Loucy (cell line): ENCODE measurements around the gene FGD6.

Experiments used
- H2AFZ ChIP-seq: fragments of 200-600 bp; sonication (generic); 2 replicates; pipeline ENCODE4 v1.6.0; 2016; ENCODE audit warnings: antibody characterized with exemption, mild to moderate bottlenecking, low read length, moderate library complexity
- H3F3A ChIP-seq: fragments of 200-600 bp; 2 replicates; pipeline ENCODE4 v1.6.0; 2016; ENCODE audit warnings: antibody characterized with exemption, low read depth, mild to moderate bottlenecking
- H3K27me3 ChIP-seq: fragments of 200-600 bp; sonication (generic); 2 replicates; pipeline ENCODE4 v1.6.1; 2014; ENCODE audit warnings: low read length, mild to moderate bottlenecking; ENCODE audit not compliant: insufficient read depth, poor library complexity, severe bottlenecking
- H3K36me3 ChIP-seq: fragments of 200-600 bp; sonication (generic); 2 replicates; pipeline ENCODE4 v1.6.1; 2016; ENCODE audit warnings: low read length; ENCODE audit not compliant: insufficient read depth
- H3K4me1 ChIP-seq: fragments of 200-600 bp; sonication (generic); 2 replicates; pipeline ENCODE4 v1.5.1; 2014; ENCODE audit warnings: low read length, mild to moderate bottlenecking; ENCODE audit not compliant: insufficient read depth, poor library complexity, severe bottlenecking
- H3K4me2 ChIP-seq: fragments of 200-600 bp; sonication (generic); 2 replicates; pipeline ENCODE4 v1.6.0; 2014; ENCODE audit warnings: antibody characterized with exemption, low read length, low read depth, mild to moderate bottlenecking; ENCODE audit not compliant: poor library complexity, severe bottlenecking
- H3K4me3 ChIP-seq: fragments of 200-600 bp; sonication (generic); 2 replicates; pipeline ENCODE4 v1.5.1; 2014; ENCODE audit warnings: low read length, mild to moderate bottlenecking, mixed read lengths; ENCODE audit not compliant: poor library complexity, severe bottlenecking
- H3K79me2 ChIP-seq: fragments of 200-600 bp; sonication (generic); 2 replicates; pipeline ENCODE4 v1.6.1; 2014; ENCODE audit warnings: low read length; ENCODE audit not compliant: insufficient read depth
- H3K9ac ChIP-seq: fragments of 200-600 bp; sonication (generic); 2 replicates; pipeline ENCODE4 v1.6.0; 2014; ENCODE audit warnings: mild to moderate bottlenecking, low read depth, low read length, moderate library complexity; ENCODE audit not compliant: poor library complexity, severe bottlenecking
- H3K9me2 ChIP-seq: fragments of 200-600 bp; sonication (generic); replicated peaks from 2 replicates; pipeline ENCODE4 v1.6.1; 2016; ENCODE audit warnings: low read depth, low read length, mixed read lengths
- H3K9me3 ChIP-seq: fragments of 200-600 bp; sonication (generic); 2 replicates; pipeline ENCODE4 v1.6.1; 2014; ENCODE audit warnings: mild to moderate bottlenecking, antibody characterized with exemption, low read length, low read depth; ENCODE audit not compliant: insufficient read depth
- H4K20me1 ChIP-seq: fragments of 200-600 bp; sonication (generic); 2 replicates; pipeline ENCODE4 v1.6.0; 2014; ENCODE audit warnings: antibody characterized with exemption, low read length, mild to moderate bottlenecking; ENCODE audit not compliant: insufficient read depth, poor library complexity, severe bottlenecking
- CTCF ChIP-seq: fragments of 200-600 bp; sonication (generic); conservative IDR thresholded peaks from 2 replicates; pipeline ENCODE4 v1.5.1; 2014; ENCODE audit warnings: mild to moderate bottlenecking, antibody characterized with exemption, low read length
- EZH2phosphoT487 ChIP-seq: fragments of 200-600 bp; IDR thresholded peaks from 2 replicates; pipeline ENCODE4 v1.6.1; 2018; ENCODE audit warnings: antibody characterized with exemption, mild to moderate bottlenecking, moderate library complexity, borderline replicate concordance

Gene FGD6

GRCh38 chr12:95116773-95117172 is 100.5 kb downstream of the FGD6 start:
- peak overlapping the region; percentile 54 for H3K4me2 ChIP-seq

GRCh38 chr12:95116341-95116740 is 100.9 kb downstream of the FGD6 start:
- peak overlapping the region; percentile 32; the same call in 1 of the 2 replicates for H2AFZ ChIP-seq
- no peak overlapping the region for H3K4me3 ChIP-seq
- no peaks in the 10 kb centered on the region for H3K9me3 ChIP-seq
- peaks cover 16% of the 10 kb centered on the region for H3K4me1 ChIP-seq
- no peaks in the 10 kb centered on the region for H3K9me2 ChIP-seq
- no peaks in the 10 kb centered on the region for H4K20me1 ChIP-seq
- peak overlapping the region; percentile 54 for H3K4me2 ChIP-seq
- H3K36me3 ChIP-seq, result no peaks in the 10 kb centered on the region
- no peak for TF ChIP-seq CTCF
- TF ChIP-seq EZH2phosphoT487, result no peak
- H3K27me3 ChIP-seq, result no peaks in the 10 kb centered on the region
- H3F3A ChIP-seq, result no peaks in the 10 kb centered on the region
- no peaks in the 10 kb centered on the region for H3K79me2 ChIP-seq
- H3K9ac ChIP-seq, result peak overlapping the region; percentile 46

More at GRCh38 chr12:95116773-95117172, 100.5 kb downstream of the FGD6 start:
- Histone ChIP-seq H3K4me1 (peaks cover 12% of the 10 kb centered on the region), H2AFZ (peak overlapping the region; percentile 32; the same call in 1 of the 2 replicates), H3K9me2 (no peaks in the 10 kb centered on the region), H3K9me3 (no peaks in the 10 kb centered on the region), H4K20me1 (no peaks in the 10 kb centered on the region), H3F3A (no peaks in the 10 kb centered on the region), H3K36me3 (no peaks in the 10 kb centered on the region), H3K4me3 (no peak overlapping the region), H3K9ac (peak overlapping the region; percentile 46), H3K27me3 (no peaks in the 10 kb centered on the region), H3K79me2 (no peaks in the 10 kb centered on the region)
- no peak for TF ChIP-seq CTCF
- TF ChIP-seq EZH2phosphoT487, result no peak

GRCh38 chr12:95115641-95116040 is 101.6 kb downstream of the FGD6 start:
- Histone ChIP-seq H4K20me1 (no peaks in the 10 kb centered on the region), H3K27me3 (no peaks in the 10 kb centered on the region), H3F3A (no peaks in the 10 kb centered on the region), H3K4me2 (no peak overlapping the region), H3K4me3 (no peak overlapping the region), H2AFZ (no peak overlapping the region), H3K9me3 (no peaks in the 10 kb centered on the region), H3K36me3 (no peaks in the 10 kb centered on the region), H3K9me2 (no peaks in the 10 kb centered on the region), H3K79me2 (no peaks in the 10 kb centered on the region), H3K4me1 (peaks cover 19% of the 10 kb centered on the region), H3K9ac (no peak overlapping the region)
- TF ChIP-seq CTCF (no peak), EZH2phosphoT487 (no peak)
